Omental fat pad (tissue), 4 donors: Measurements from ENCODE around the gene CETP. TPM values are rescaled to one million over a fixed set of nuclear protein-coding genes. Genes with fewer than 3 reads are reported as not detected.

Source experiments
- ATAC-seq: fragments of 150-250 bp; one replicate; pipeline ENCODE4 v1.9.1; 2016; ENCODE audit warnings: mild to moderate bottlenecking, moderate library complexity; ENCODE audit not compliant: low FRiP score
- DNase-seq: peaks from one replicate; pipeline ENCODE4 v3.0.0-alpha.2; 2019; ENCODE audit warnings: low spot score
- CTCF ChIP-seq, 3 donors: fragments of 450-650 bp; IDR thresholded peaks; one replicate each; pipeline ENCODE4 v1.5.1; 2016 to 2017; ENCODE audit warnings: antibody characterized with exemption in 3 of 3, mild to moderate bottlenecking in 3 of 3, moderate library complexity in 2 of 3
- total RNA-seq, 4 donors: library from RNA; depleted of rRNA; stranded (reverse); fragments of >200 nt; gene quantifications; one replicate each; pipeline ENCODE4 v1.1.0, GENCODE V29; 2016

Gene CETP
- total RNA-seq, 4 donors from 2014 or later: 0.84 to 61.5 (median 5.9) TPM

- DNase-seq (no peak), ATAC-seq (no peak)
- no peak for TF ChIP-seq CTCF (IDR thresholded peaks at IDR 0.05)
Observed at GRCh38 chr16:56943761-56944375, 17.9 kb upstream of the CETP start.

GRCh38 chr16:56944954-56945839 is 16.6 kb upstream of the CETP start:
- no peak for TF ChIP-seq CTCF (IDR thresholded peaks at IDR 0.05)
- DNase-seq: no peak
- ATAC-seq: no peak

DNA sequence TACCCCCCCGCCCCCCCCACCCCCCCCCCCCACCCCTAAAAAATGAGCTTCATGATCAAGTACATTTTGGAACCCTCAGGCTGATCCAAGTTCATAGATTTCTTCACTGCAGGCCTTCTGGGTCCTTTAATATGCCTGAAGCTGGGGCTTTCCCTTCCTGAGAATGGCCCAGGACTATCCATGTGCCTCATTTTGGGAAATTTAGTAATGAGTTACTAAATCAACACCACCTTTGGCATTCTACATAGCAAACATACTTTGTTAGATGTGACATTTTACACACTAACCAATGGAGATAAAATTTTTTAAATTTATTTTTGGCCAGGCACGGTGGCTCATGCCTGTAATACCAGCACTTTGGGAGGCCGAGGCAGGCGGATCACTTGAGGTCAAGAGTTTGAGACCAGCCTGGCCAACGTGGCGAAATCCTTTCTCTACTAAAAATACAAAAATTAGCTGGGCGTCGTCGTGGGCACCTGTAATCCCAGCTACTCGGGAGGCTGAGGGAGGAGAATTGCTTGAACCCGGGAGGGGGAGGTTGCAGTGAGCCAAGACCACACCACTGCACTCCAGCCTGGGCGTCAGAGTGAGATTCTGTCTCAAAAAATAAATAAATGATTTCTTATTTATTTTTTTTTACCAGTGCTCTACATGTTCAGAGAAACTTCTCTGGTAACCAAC is 15.8 kb upstream of the CETP start:
- TF ChIP-seq CTCF (IDR thresholded peaks at IDR 0.05): no peak
- ATAC-seq (no peak), DNase-seq (no peak)

DNA sequence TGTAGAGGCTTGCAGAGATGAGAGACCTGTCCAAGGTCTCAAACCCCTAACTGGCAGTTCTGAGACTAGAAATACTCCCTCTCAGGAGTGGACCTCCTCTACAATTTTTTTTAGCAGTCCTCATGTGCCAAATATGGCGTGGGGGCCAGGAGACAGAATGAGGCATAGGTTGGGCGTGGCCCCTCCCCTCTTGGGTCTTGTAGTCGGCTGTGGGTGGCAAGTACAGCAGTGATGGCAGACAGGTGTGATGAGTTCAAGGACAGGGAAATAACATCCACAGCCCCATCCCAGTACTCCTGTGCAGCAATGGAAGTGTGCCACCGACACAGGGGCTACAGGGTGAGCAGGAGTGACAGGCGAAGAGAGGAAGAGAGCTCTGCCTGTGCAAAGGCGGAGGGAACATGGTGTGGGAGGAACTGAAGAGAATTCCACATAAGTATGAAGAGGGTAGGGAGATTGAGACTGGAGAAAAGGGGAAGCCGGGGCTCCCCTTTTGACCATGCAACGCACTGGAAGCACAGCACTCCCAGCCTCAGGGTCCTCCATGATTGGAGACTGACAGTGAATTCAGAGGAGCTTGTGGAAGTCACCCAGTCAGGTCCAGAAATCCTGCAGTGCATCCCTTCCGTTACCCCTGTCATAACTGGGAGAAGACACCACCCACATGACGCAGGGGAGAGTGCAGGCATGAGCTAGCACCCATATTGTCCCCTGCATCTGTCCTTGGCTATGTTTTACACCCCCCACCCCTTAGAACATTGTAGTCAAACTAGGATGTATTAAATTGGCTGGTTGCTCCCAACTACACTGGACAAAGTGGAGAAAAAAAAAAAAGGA is 14.8 kb upstream of the CETP start:
- no peak for DNase-seq
- peak; percentile 43 for ATAC-seq
- TF ChIP-seq CTCF (IDR thresholded peaks at IDR 0.05): no peak

GRCh38 chr16:56947604-56947995 is 14.2 kb upstream of the CETP start:
- ATAC-seq (no peak), DNase-seq (no peak)
- TF ChIP-seq CTCF (IDR thresholded peaks at IDR 0.05): no peak

DNA sequence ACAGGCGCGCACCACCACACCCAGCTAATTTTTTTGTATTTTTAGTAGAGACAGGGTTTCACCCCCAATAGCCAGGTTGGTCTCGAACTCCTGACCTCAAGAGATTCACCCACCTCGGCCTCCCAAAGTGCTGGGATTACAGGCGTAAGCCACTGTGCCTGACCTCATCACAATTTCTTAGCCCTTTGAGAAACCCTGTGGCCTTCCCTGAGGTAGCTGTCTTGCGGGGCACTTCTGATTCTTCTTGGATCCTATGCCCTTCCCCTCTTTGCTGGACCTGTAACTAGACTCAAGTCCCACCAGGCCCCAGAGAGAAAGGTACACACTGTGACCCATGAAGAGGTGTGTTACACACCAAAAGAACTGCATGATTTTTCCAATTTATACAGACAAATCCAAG is 13.5 kb upstream of the CETP start:
- DNase-seq: no peak
- ATAC-seq: no peak
- TF ChIP-seq CTCF (IDR thresholded peaks at IDR 0.05): no peak
